Neural cell (in vitro differentiated cells): ENCODE data around the gene SMG1. TPM values are rescaled to one million over a fixed set of nuclear protein-coding genes. Genes with fewer than 3 reads are reported as not detected.

Source experiments
- H2AFZ ChIP-seq: fragments of 200-600, 300-800 bp; sonication (generic), shearing (Covaris generic); 2 replicates; pipeline ENCODE4 v1.6.0; 2014; ENCODE audit warnings: low read depth, mild to moderate bottlenecking, antibody characterized with exemption, low read length, moderate library complexity
- H3F3A ChIP-seq: fragments of 200-600 bp; shearing (Covaris generic); 2 replicates; pipeline ENCODE4 v1.6.1; 2016; ENCODE audit warnings: mild to moderate bottlenecking, moderate library complexity, mixed read lengths, antibody characterized with exemption, low read length; ENCODE audit not compliant: insufficient read depth, poor library complexity, severe bottlenecking
- H3K27ac ChIP-seq: fragments of 200-600, 300-800 bp; sonication (generic), shearing (Covaris generic); 2 replicates; pipeline ENCODE4 v1.5.1; 2014; ENCODE audit warnings: mild to moderate bottlenecking, low read length, moderate library complexity
- H3K27me3 ChIP-seq: fragments of 300-800, 200-600 bp; sonication (generic), shearing (Covaris generic); 2 replicates; pipeline ENCODE4 v1.6.0; 2014; ENCODE audit warnings: mild to moderate bottlenecking, low read depth, low read length, moderate library complexity; ENCODE audit not compliant: insufficient read depth
- H3K36me3 ChIP-seq: fragments of 300-800, 200-600 bp; sonication (generic), shearing (Covaris generic); 2 replicates; pipeline ENCODE4 v1.5.1; 2014; ENCODE audit warnings: mild to moderate bottlenecking, antibody characterized with exemption, low read length, moderate library complexity; ENCODE audit not compliant: insufficient read depth
- H3K4me2 ChIP-seq: fragments of 300-800, 200-600 bp; sonication (generic), shearing (Covaris generic); 2 replicates; pipeline ENCODE4 v1.6.0; 2014; ENCODE audit warnings: mild to moderate bottlenecking, low read length
- H3K4me3 ChIP-seq: fragments of 300-800, 200-600 bp; sonication (generic), shearing (Covaris generic); 2 replicates; pipeline ENCODE4 v1.5.1; 2014; ENCODE audit warnings: mild to moderate bottlenecking, low read length, moderate library complexity
- H3K79me2 ChIP-seq: fragments of 200-600 bp; shearing (Covaris generic); replicated peaks from 2 replicates; pipeline ENCODE4 v1.6.0; 2014; ENCODE audit warnings: mild to moderate bottlenecking, low read length, moderate library complexity; ENCODE audit not compliant: insufficient read depth
- H3K9ac ChIP-seq: fragments of 300-800, 200-600 bp; sonication (generic), shearing (Covaris generic); 2 replicates; pipeline ENCODE4 v1.6.1; 2016; ENCODE audit warnings: mild to moderate bottlenecking, low read length, mixed read lengths
- H3K9me2 ChIP-seq: fragments of 200-600 bp; shearing (Covaris generic); 2 replicates; pipeline ENCODE4 v1.6.1; 2016; ENCODE audit warnings: mild to moderate bottlenecking, low read length, mixed read lengths; ENCODE audit not compliant: insufficient read depth
- H3K9me3 ChIP-seq: fragments of 200-600, 300-800 bp; sonication (generic), shearing (Covaris generic); 2 replicates; pipeline ENCODE4 v1.6.1; 2016; ENCODE audit warnings: mild to moderate bottlenecking, mixed run types, low read length, moderate library complexity, mixed read lengths
- H4K20me1 ChIP-seq: fragments of 200-600 bp; shearing (Covaris generic); 2 replicates; pipeline ENCODE4 v1.6.1; 2016; ENCODE audit warnings: mild to moderate bottlenecking, mixed run types; ENCODE audit not compliant: insufficient read depth
- CTCF ChIP-seq: fragments of 450-650 bp; IDR thresholded peaks from 2 replicates; pipeline ENCODE4 v1.5.1; 2014; ENCODE audit warnings: antibody characterized with exemption, mild to moderate bottlenecking, moderate library complexity; ENCODE audit not compliant: poor library complexity, severe bottlenecking
- EP300 ChIP-seq: fragments of 450-650 bp; conservative IDR thresholded peaks from 2 replicates; pipeline ENCODE4 v1.6.1; 2014; ENCODE audit warnings: antibody characterized with exemption, mild to moderate bottlenecking, moderate library complexity; ENCODE audit not compliant: poor library complexity, severe bottlenecking
- EZH2 ChIP-seq: fragments of 200-600, 300-800 bp; shearing (Covaris generic), sonication (generic); IDR thresholded peaks from 2 replicates; pipeline ENCODE4 v1.6.1; 2014; ENCODE audit warnings: antibody characterized with exemption, low read length, borderline replicate concordance, mild to moderate bottlenecking; ENCODE audit not compliant: insufficient read depth, poor library complexity, severe bottlenecking
- MXI1 ChIP-seq: fragments of 450-650 bp; conservative IDR thresholded peaks from 2 replicates; pipeline ENCODE4 v1.6.1; 2014; ENCODE audit warnings: antibody characterized with exemption, mild to moderate bottlenecking; ENCODE audit not compliant: poor library complexity, severe bottlenecking
- POLR2AphosphoS5 ChIP-seq: IDR thresholded peaks from 2 replicates; pipeline ENCODE4 v1.6.1; 2012
- RAD21 ChIP-seq: fragments of 450-650 bp; conservative IDR thresholded peaks from 2 replicates; pipeline ENCODE4 v1.6.1; 2014; ENCODE audit warnings: antibody characterized with exemption, mild to moderate bottlenecking, moderate library complexity
- REST ChIP-seq: IDR thresholded peaks from 2 replicates; pipeline ENCODE4 v1.6.1; 2012; ENCODE audit warnings: borderline replicate concordance
- SMC3 ChIP-seq: fragments of 450-650 bp; conservative IDR thresholded peaks from 2 replicates; pipeline ENCODE4 v1.6.1; 2014; ENCODE audit warnings: antibody characterized with exemption, mild to moderate bottlenecking, moderate library complexity; ENCODE audit not compliant: poor library complexity
- TAF1 ChIP-seq: IDR thresholded peaks from 2 replicates; pipeline ENCODE4 v1.6.1; 2012; ENCODE audit warnings: low read depth
- polyA plus RNA-seq: library from polyadenylated mRNA; depleted of rRNA; stranded (reverse); fragments of >200 nt; gene quantifications from 2 replicates; pipeline ENCODE4 v1.2.3, GENCODE V29; 2014

SMG1 gene
- polyA plus RNA-seq, 1 donor from 2014 or later, result 26.3 TPM

GRCh38 chr16:18932243-18932987, 6.2 kb upstream of the SMG1 start:
- Histone ChIP-seq H3K9ac (no peak overlapping the region), H3F3A (no peaks in the 10 kb centered on the region), H3K9me3 (no peaks in the 10 kb centered on the region), H3K4me3 (no peak overlapping the region), H3K4me2 (no peak overlapping the region), H4K20me1 (no peaks in the 10 kb centered on the region), H3K79me2 (no peaks in the 10 kb centered on the region), H2AFZ (no peak overlapping the region), H3K9me2 (no peaks in the 10 kb centered on the region), H3K27me3 (no peaks in the 10 kb centered on the region), H3K36me3 (no peaks in the 10 kb centered on the region), H3K27ac (no peak overlapping the region)
- TF ChIP-seq MXI1 (no peak), REST (no peak), TAF1 (no peak), POLR2AphosphoS5 (no peak), EP300 (no peak), EZH2 (no peak)

- Histone ChIP-seq H4K20me1 (no peaks in the 10 kb centered on the region), H3K4me2 (no peak overlapping the region), H3K9ac (no peak overlapping the region)
These were observed 5.5 kb upstream of the SMG1 start for GRCh38 chr16:18931756-18932155.

More at GRCh38 chr16:18931756-18932155, 5.5 kb upstream of the SMG1 start:
- H3K27me3 ChIP-seq, result no peaks in the 10 kb centered on the region
- H3F3A ChIP-seq, result no peaks in the 10 kb centered on the region
- TF ChIP-seq MXI1 (no peak), SMC3 (no peak), CTCF (no peak), EZH2 (no peak), TAF1 (no peak), EP300 (no peak), REST (no peak), POLR2AphosphoS5 (no peak), RAD21 (no peak)
- H2AFZ ChIP-seq, result no peak overlapping the region
- no peaks in the 10 kb centered on the region for H3K36me3 ChIP-seq
- H3K9me2 ChIP-seq, result no peaks in the 10 kb centered on the region
- no peaks in the 10 kb centered on the region for H3K79me2 ChIP-seq
- no peak overlapping the region for H3K27ac ChIP-seq
- no peaks in the 10 kb centered on the region for H3K9me3 ChIP-seq
- no peak overlapping the region for H3K4me3 ChIP-seq
